Keratinocyte (primary cell): ENCODE data around the gene BRF1. TPM values are rescaled to one million over a fixed set of nuclear protein-coding genes. Genes with fewer than 3 reads are reported as not detected.

Source experiments
- DNase-seq: peaks from one replicate; pipeline ENCODE4 v3.0.0-alpha.2; 2011; ENCODE audit warnings: low read depth, missing footprints, low spot score
- FAIRE-seq: peaks from 2 replicates; lab custom pipeline; 2011; peaks lifted over from hg19 to GRCh38; lab: Jason Lieb, UNC
- H2AFZ ChIP-seq: 2 replicates; pipeline ENCODE4 v1.6.0; 2012; ENCODE audit warnings: low read length, control low read depth, inconsistent platforms; ENCODE audit not compliant: control insufficient read depth
- H3K27ac ChIP-seq: 2 replicates; pipeline ENCODE4 v1.5.1; 2011; ENCODE audit warnings: low read length; ENCODE audit not compliant: control insufficient read depth, insufficient read depth
- H3K27me3 ChIP-seq: 3 replicates; pipeline ENCODE4 v1.6.0; 2011; ENCODE audit warnings: low read length; ENCODE audit not compliant: control insufficient read depth, insufficient read depth; ENCODE audit errors: extremely low read depth
- H3K36me3 ChIP-seq, 2 experiments: 2 replicates in 1 of 2; 3 replicates in 1 of 2; pipeline ENCODE4 v1.5.1; 2011; ENCODE audit warnings: low read length in 2 of 2, mild to moderate bottlenecking in 1 of 2; ENCODE audit not compliant: control insufficient read depth in 2 of 2, insufficient read depth in 2 of 2; ENCODE audit errors: extremely low read depth in 1 of 2
- H3K4me1 ChIP-seq: 3 replicates; pipeline ENCODE4 v1.5.1; 2011; ENCODE audit warnings: low read length; ENCODE audit not compliant: control insufficient read depth, insufficient read depth; ENCODE audit errors: extremely low read depth
- H3K4me2 ChIP-seq: 3 replicates; pipeline ENCODE4 v1.6.0; 2011; ENCODE audit warnings: low read depth, low read length; ENCODE audit not compliant: control insufficient read depth, insufficient read depth; ENCODE audit errors: extremely low read depth
- H3K4me3 ChIP-seq, 3 experiments: fragments of 200-600 bp in 1 of 3; sonication (generic) in 1 of 3; 2 replicates in 2 of 3; 3 replicates in 1 of 3; pipeline ENCODE4 v1.5.1; 2011 to 2016; ENCODE audit warnings: low read length in 3 of 3, mild to moderate bottlenecking in 3 of 3, control low read depth in 2 of 3, inconsistent platforms in 1 of 3, low read depth in 1 of 3, mixed read lengths in 1 of 3, mixed run types in 1 of 3, moderate library complexity in 1 of 3; ENCODE audit not compliant: control insufficient read depth in 2 of 3, insufficient read depth in 2 of 3; ENCODE audit errors: extremely low read depth in 1 of 3
- H3K79me2 ChIP-seq: 2 replicates; pipeline ENCODE4 v1.6.0; 2012; ENCODE audit warnings: low read length; ENCODE audit not compliant: control insufficient read depth, insufficient read depth
- H3K9ac ChIP-seq: 3 replicates; pipeline ENCODE4 v1.6.0; 2011; ENCODE audit warnings: low read length; ENCODE audit not compliant: control insufficient read depth, insufficient read depth; ENCODE audit errors: extremely low read depth
- H3K9me1 ChIP-seq: 3 replicates; pipeline ENCODE4 v1.6.0; 2011; ENCODE audit warnings: low read length; ENCODE audit not compliant: control insufficient read depth, insufficient read depth; ENCODE audit errors: extremely low read depth
- H3K9me3 ChIP-seq: 2 replicates; pipeline ENCODE4 v1.5.1; 2012; ENCODE audit warnings: low read depth, low read length; ENCODE audit not compliant: control insufficient read depth
- H4K20me1 ChIP-seq: 3 replicates; pipeline ENCODE4 v1.6.0; 2011; ENCODE audit warnings: low read length; ENCODE audit not compliant: control insufficient read depth, insufficient read depth; ENCODE audit errors: extremely low read depth
- CTCF ChIP-seq, 3 experiments: IDR thresholded peaks in 1 of 3; conservative IDR thresholded peaks in 1 of 3; optimal IDR thresholded peaks in 1 of 3; 2 replicates in 2 of 3; 3 replicates in 1 of 3; pipeline versions ENCODE3 to v1.5.1; 2011; ENCODE audit warnings: low read length in 3 of 3, mild to moderate bottlenecking in 3 of 3, moderate library complexity in 2 of 3, control low read depth in 1 of 3, inconsistent platforms in 1 of 3; ENCODE audit not compliant: insufficient read depth in 2 of 3; ENCODE audit errors: extremely low read depth in 1 of 3
- EZH2 ChIP-seq: IDR thresholded peaks from one replicate; pipeline ENCODE4 v1.6.1; 2012; ENCODE audit warnings: inconsistent platforms, mild to moderate bottlenecking, low read length, moderate library complexity
- dilution Hi-C: fragments of 300-500 bp; cut with MboI; formaldehyde crosslinking; loops from one replicate; pipeline ENCODE4 v1.7.0; 2020; ENCODE audit warnings: low sequenced_read_pairs; ENCODE audit not compliant: extremely low pct_ligation_motif_present
- polyA plus RNA-seq, 5 experiments: library from polyadenylated mRNA; depleted of rRNA in 3 of 5; stranded (reverse) in 3 of 5; stranded (forward) in 1 of 5; unstranded in 1 of 5; fragments of >200 nt; gene quantifications; 1 replicate in 1 of 5; 2 replicates in 3 of 5; 3 replicates in 1 of 5; pipeline versions ENCODE4 v1.2.1 to v1.2.3, GENCODE V29; 2011 to 2012; ENCODE audit warnings: missing spikeins in 2 of 5, low read depth in 1 of 5, low replicate concordance in 1 of 5

BRF1 gene
- polyA plus RNA-seq, 1 donor (not counting 4 experiments of a cell fraction or from before 2014, with no cell fraction given): 6.5 TPM

GRCh38 chr14:105218611-105219010, 82.2 kb downstream of the BRF1 start:
- no peak overlapping the region for H3K4me2 ChIP-seq
- H3K27me3 ChIP-seq: no peaks in the 10 kb centered on the region
- no peak for FAIRE-seq
- DNase-seq: no peak
- dilution Hi-C loops: no loop called here
- no peaks in the 10 kb centered on the region for H3K9me1 ChIP-seq
- H3K4me1 ChIP-seq: no peaks in the 10 kb centered on the region
- peaks cover 7 to 18% of the 10 kb centered on the region in 2 experiments for H3K36me3 ChIP-seq
- no peaks in the 10 kb centered on the region for H3K79me2 ChIP-seq
- no peak overlapping the region for H3K4me3 ChIP-seq
- H3K27ac ChIP-seq: no peak overlapping the region
- H3K9me3 ChIP-seq: no peaks in the 10 kb centered on the region
- H4K20me1 ChIP-seq: no peaks in the 10 kb centered on the region
- H2AFZ ChIP-seq: no peak overlapping the region
- TF ChIP-seq CTCF (optimal IDR thresholded peaks at IDR 0.05 in 1 of 3, IDR thresholded peaks at IDR 0.05 in 1 of 3, conservative IDR thresholded peaks at IDR 0.05 in 1 of 3; ENCODE audit: extremely low read depth in 1 of 3, insufficient read depth in 2 of 3, low read length in 3 of 3) (no peak), EZH2 (no peak)
- no peak overlapping the region for H3K9ac ChIP-seq

- no peak overlapping the region for H3K9ac ChIP-seq
- dilution Hi-C loops: no loop called here
- no peak overlapping the region for H3K27ac ChIP-seq
- H4K20me1 ChIP-seq: no peaks in the 10 kb centered on the region
- no peak overlapping the region for H2AFZ ChIP-seq
- peaks cover 0 to 21% of the 10 kb centered on the region in 2 experiments for H3K36me3 ChIP-seq
- no peak for DNase-seq
- H3K79me2 ChIP-seq: no peaks in the 10 kb centered on the region
- H3K4me2 ChIP-seq: no peak overlapping the region
- no peak for TF ChIP-seq EZH2
- no peak for TF ChIP-seq CTCF (optimal IDR thresholded peaks at IDR 0.05 in 1 of 3, IDR thresholded peaks at IDR 0.05 in 1 of 3, conservative IDR thresholded peaks at IDR 0.05 in 1 of 3; ENCODE audit: extremely low read depth in 1 of 3, insufficient read depth in 2 of 3, low read length in 3 of 3)
- no peak for FAIRE-seq
- no peaks in the 10 kb centered on the region for H3K9me3 ChIP-seq
- H3K4me3 ChIP-seq: no peak overlapping the region
- no peaks in the 10 kb centered on the region for H3K27me3 ChIP-seq
- no peaks in the 10 kb centered on the region for H3K4me1 ChIP-seq
- H3K9me1 ChIP-seq: no peaks in the 10 kb centered on the region
Measured at GRCh38 chr14:105217774-105218173, 83.0 kb downstream of the BRF1 start.
